SK-N-SH (cell line): ENCODE data around the gene ASPSCR1. TPM values are rescaled to one million over a fixed set of nuclear protein-coding genes. Genes with fewer than 3 reads are reported as not detected.

Experiments used
- CTCF ChIA-PET: fragments of 300-600, 350-600 bp; formaldehyde crosslinking; extraction: SDS; loops from one replicate; lab custom pipeline; 2021; lab: Yijun Ruan, JAX
- POLR2A ChIA-PET: fragments of 350-600 bp; sonication (Branson Sonifier 250); formaldehyde crosslinking; extraction: SDS; loops from one replicate; lab custom pipeline; 2020; ENCODE audit warnings: antibody characterized with exemption, inconsistent platforms; lab: Yijun Ruan, JAX
- DNase-seq: peaks from one replicate; pipeline ENCODE4 v3.0.0; 2012
- H2AFZ ChIP-seq: fragments of 200-600 bp; sonication (generic); 2 replicates; pipeline ENCODE4 v1.8.1; 2016; ENCODE audit warnings: antibody characterized with exemption, mild to moderate bottlenecking, low read depth
- H3F3A ChIP-seq: fragments of 200-600 bp; sonication (generic); replicated peaks from 2 replicates; pipeline ENCODE3; 2016; ENCODE audit warnings: antibody characterized with exemption, mild to moderate bottlenecking; ENCODE audit not compliant: insufficient read depth
- H3K27ac ChIP-seq, 2 experiments: fragments of 200-500 bp in 1 of 2; fragments of 200-600 bp in 1 of 2; sonication (Bioruptor generic) in 1 of 2; sonication (generic), shearing (Covaris generic) in 1 of 2; 2 replicates each; pipeline versions ENCODE4 v1.5.1 to v1.6.1; 2014 to 2016; ENCODE audit warnings: low read depth in 2 of 2, inconsistent platforms in 1 of 2, low read length in 1 of 2, mild to moderate bottlenecking in 1 of 2, mixed read lengths in 1 of 2
- H3K27me3 ChIP-seq: fragments of 200-600 bp; sonication (generic), shearing (Covaris generic); 2 replicates; pipeline ENCODE4 v1.6.1; 2016; ENCODE audit warnings: mixed run types; ENCODE audit not compliant: insufficient read depth
- H3K36me3 ChIP-seq, 2 experiments: fragments of 200-500 bp in 1 of 2; fragments of 200-600 bp in 1 of 2; sonication (Bioruptor generic) in 1 of 2; sonication (generic) in 1 of 2; replicated peaks in 1 of 2; 2 replicates each; pipeline versions ENCODE3 to v1.5.1; 2014 to 2016; ENCODE audit warnings: low read length in 1 of 2, mild to moderate bottlenecking in 1 of 2; ENCODE audit not compliant: insufficient read depth in 2 of 2, control insufficient read depth in 1 of 2
- H3K4me1 ChIP-seq, 2 experiments: fragments of 200-500 bp in 1 of 2; fragments of 200-600 bp in 1 of 2; sonication (Bioruptor generic) in 1 of 2; sonication (generic), shearing (Covaris generic) in 1 of 2; 2 replicates each; pipeline versions ENCODE4 v1.5.1 to v1.6.1; 2014 to 2016; ENCODE audit warnings: low read depth in 1 of 2, low read length in 1 of 2, mixed run types in 1 of 2; ENCODE audit not compliant: insufficient read depth in 2 of 2, control insufficient read depth in 1 of 2
- H3K4me2 ChIP-seq: fragments of 200-600 bp; sonication (generic), shearing (Covaris generic); 2 replicates; pipeline ENCODE4 v1.6.1; 2017; ENCODE audit warnings: mixed run types
- H3K4me3 ChIP-seq, 2 experiments: fragments of 200-500 bp in 1 of 2; fragments of 200-600 bp in 1 of 2; sonication (Bioruptor generic) in 1 of 2; sonication (generic), shearing (Covaris generic) in 1 of 2; 2 replicates each; pipeline versions ENCODE4 v1.5.1 to v1.8.1; 2014 to 2016; ENCODE audit warnings: low read depth in 2 of 2, inconsistent platforms in 1 of 2, low read length in 1 of 2, mild to moderate bottlenecking in 1 of 2, mixed read lengths in 1 of 2, moderate library complexity in 1 of 2
- H3K79me2 ChIP-seq: fragments of 200-600 bp; sonication (generic); 2 replicates; pipeline ENCODE4 v1.8.1; 2017; ENCODE audit warnings: mild to moderate bottlenecking; ENCODE audit not compliant: insufficient read depth
- H3K9ac ChIP-seq: fragments of 200-600 bp; sonication (generic); 2 replicates; pipeline ENCODE4 v1.6.1; 2017; ENCODE audit warnings: mixed run types
- H3K9me2 ChIP-seq: fragments of 200-600 bp; sonication (generic); 2 replicates; pipeline ENCODE4 v1.6.1; 2017; ENCODE audit warnings: mixed run types
- H3K9me3 ChIP-seq: fragments of 200-600 bp; sonication (generic); 2 replicates; pipeline ENCODE4 v1.6.1; 2017; ENCODE audit warnings: mixed run types, mild to moderate bottlenecking, moderate library complexity
- H4K20me1 ChIP-seq: fragments of 200-600 bp; sonication (generic); 2 replicates; pipeline ENCODE4 v1.6.1; 2017; ENCODE audit warnings: mild to moderate bottlenecking, mixed run types; ENCODE audit not compliant: insufficient read depth
- ELF1 ChIP-seq: IDR thresholded peaks from 2 replicates; pipeline ENCODE4 v1.4.0; 2012
- IRF3 ChIP-seq: fragments of 150-350 bp; IDR thresholded peaks from 2 replicates; pipeline ENCODE4 v1.6.1; 2016; ENCODE audit warnings: mild to moderate bottlenecking, low read depth, low read length
- POLR2AphosphoS5 ChIP-seq: IDR thresholded peaks from 2 replicates; pipeline ENCODE4 v1.6.1; 2012; ENCODE audit warnings: low read depth, low read length
- RFX5 ChIP-seq: IDR thresholded peaks from 2 replicates; pipeline ENCODE4 v1.6.1; 2012; ENCODE audit warnings: mild to moderate bottlenecking, improper control_type of control experiment, low read length
- SIN3A ChIP-seq: IDR thresholded peaks from 2 replicates; pipeline ENCODE4 v1.6.1; 2012; ENCODE audit warnings: low read depth, mild to moderate bottlenecking, low read length, moderate library complexity, borderline replicate concordance
- TEAD4 ChIP-seq: IDR thresholded peaks from 2 replicates; pipeline ENCODE4 v1.4.0; 2012; ENCODE audit warnings: mild to moderate bottlenecking, borderline replicate concordance; ENCODE audit not compliant: insufficient read depth
- WGBS: methylation state at CpG from one replicate; pipeline ENCODE4 v1.1.6; 2017; ENCODE audit warnings: low lambda C conversion rate; 5-methylcytosine and 5-hydroxymethylcytosine counted together
- polyA plus RNA-seq, 3 experiments: library from polyadenylated mRNA; depleted of rRNA; stranded (reverse); fragments of >200 nt; gene quantifications; 2 replicates each; pipeline ENCODE4 v1.2.3, GENCODE V29; 2012
- TF ChIP-seq, protein P1 (sequence below): IDR thresholded peaks from 2 replicates; pipeline ENCODE4 v1.4.0; 2012; ENCODE audit warnings: low read depth, borderline replicate concordance
- TF ChIP-seq, protein P2 (sequence below): IDR thresholded peaks from 2 replicates; pipeline ENCODE4; 2012

The ASPSCR1 gene
- polyA plus RNA-seq, 1 of the 3 experiments (the other 2 are of a cell fraction), result 36.2 TPM

DNA sequence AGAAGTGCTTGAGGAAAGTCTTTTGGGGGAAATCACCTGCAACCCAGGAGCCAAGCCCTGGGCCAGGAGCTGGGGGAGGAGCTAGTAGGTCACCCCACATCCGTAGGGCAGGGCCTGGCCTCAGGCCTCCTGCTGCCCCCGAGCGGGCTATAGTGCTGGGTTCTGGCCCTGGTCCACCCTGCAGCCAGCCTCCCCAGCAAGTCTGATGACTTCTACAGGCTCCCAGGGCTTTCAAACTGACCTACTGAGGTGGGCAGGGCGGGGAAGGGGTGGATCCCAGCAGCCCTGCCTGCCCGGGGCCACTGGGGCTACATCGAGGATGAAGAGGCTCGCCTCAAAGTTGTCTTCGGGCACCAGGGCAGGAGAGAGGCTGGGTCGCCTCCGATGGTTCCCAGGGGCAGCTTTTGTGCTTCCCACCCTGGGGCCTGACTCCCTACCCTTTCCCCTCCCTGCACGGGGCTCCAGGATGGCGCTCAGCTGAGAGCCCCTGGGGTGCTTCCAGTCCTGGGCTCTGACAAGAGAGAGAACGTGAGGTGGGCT is 40.3 kb downstream of the ASPSCR1 start:
- POLR2A ChIA-PET, result no interaction called here
- Histone ChIP-seq H3F3A (peaks cover 32% of the 10 kb centered on the region), H3K4me1 (peaks cover 12 to 40% of the 10 kb centered on the region in 2 experiments; a peak in 3 of 4 replicates), H3K27me3 (no peaks in the 10 kb centered on the region), H3K9ac (no peak overlapping the region), H2AFZ (no peak overlapping the region), H3K9me3 (no peaks in the 10 kb centered on the region), H3K27ac (no peak overlapping the region), H3K4me3 (no peak overlapping the region), H3K36me3 (peaks cover 7 to 23% of the 10 kb centered on the region in 2 experiments), H3K79me2 (peaks cover 29% of the 10 kb centered on the region), H3K9me2 (no peaks in the 10 kb centered on the region), H4K20me1 (peaks cover 17% of the 10 kb centered on the region), H3K4me2 (no peak overlapping the region)
- TF ChIP-seq IRF3 (no peak), SIN3A (no peak), TEAD4 (no peak)
- WGBS, result 86% methylated on average over 12 of the region's 13 CpGs
- no peak for DNase-seq
- CTCF ChIA-PET, result interaction anchor here (0.9 to 35.7 kb wide), 2 partner anchors 13 to 52 kb away, joined by 5 to 1216 read pairs; partner anchors contain the start of gene NOTUM

GRCh38 chr17:82018152-82018988 is 40.9 kb downstream of the ASPSCR1 start:
- H3K4me2 ChIP-seq, result no peak overlapping the region
- H3K27me3 ChIP-seq, result no peaks in the 10 kb centered on the region
- CTCF ChIA-PET, result interaction anchor here (0.6 to 35.7 kb wide), 9 partner anchors 8 to 91 kb away, joined by 3 to 1216 read pairs (median 43); partner anchors contain the start of genes MAFG, MYADML2, NOTUM and RAC3
- no peak overlapping the region for H3K9ac ChIP-seq
- H3K4me1 ChIP-seq, result peaks cover 12 to 33% of the 10 kb centered on the region in 2 experiments; a peak in 3 of 4 replicates
- no peak overlapping the region for H3K4me3 ChIP-seq
- peaks cover 17% of the 10 kb centered on the region for H4K20me1 ChIP-seq
- peaks cover 32% of the 10 kb centered on the region for H3F3A ChIP-seq
- H3K27ac ChIP-seq, result no peak overlapping the region
- peaks cover 29% of the 10 kb centered on the region for H3K79me2 ChIP-seq
- H2AFZ ChIP-seq, result no peak overlapping the region
- H3K9me2 ChIP-seq, result no peaks in the 10 kb centered on the region
- TF ChIP-seq RFX5 (no peak), ELF1 (no peak), POLR2AphosphoS5 (peak; percentile 14; the same call in 1 of the 2 replicates)
- TF ChIP-seq, protein P1, sequence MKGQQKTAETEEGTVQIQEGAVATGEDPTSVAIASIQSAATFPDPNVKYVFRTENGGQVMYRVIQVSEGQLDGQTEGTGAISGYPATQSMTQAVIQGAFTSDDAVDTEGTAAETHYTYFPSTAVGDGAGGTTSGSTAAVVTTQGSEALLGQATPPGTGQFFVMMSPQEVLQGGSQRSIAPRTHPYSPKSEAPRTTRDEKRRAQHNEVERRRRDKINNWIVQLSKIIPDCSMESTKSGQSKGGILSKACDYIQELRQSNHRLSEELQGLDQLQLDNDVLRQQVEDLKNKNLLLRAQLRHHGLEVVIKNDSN, result no peak
- TF ChIP-seq, protein P2, sequence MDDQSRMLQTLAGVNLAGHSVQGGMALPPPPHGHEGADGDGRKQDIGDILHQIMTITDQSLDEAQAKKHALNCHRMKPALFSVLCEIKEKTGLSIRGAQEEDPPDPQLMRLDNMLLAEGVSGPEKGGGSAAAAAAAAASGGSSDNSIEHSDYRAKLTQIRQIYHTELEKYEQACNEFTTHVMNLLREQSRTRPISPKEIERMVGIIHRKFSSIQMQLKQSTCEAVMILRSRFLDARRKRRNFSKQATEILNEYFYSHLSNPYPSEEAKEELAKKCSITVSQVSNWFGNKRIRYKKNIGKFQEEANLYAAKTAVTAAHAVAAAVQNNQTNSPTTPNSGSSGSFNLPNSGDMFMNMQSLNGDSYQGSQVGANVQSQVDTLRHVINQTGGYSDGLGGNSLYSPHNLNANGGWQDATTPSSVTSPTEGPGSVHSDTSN, result peak; percentile 38
- TF ChIP-seq, all 33 proteins: peak for 2
- no peak for DNase-seq
- 79% methylated on average over 14 of the region's 19 CpGs for WGBS
- Histone ChIP-seq H3K9me3 (no peaks in the 10 kb centered on the region), H3K36me3 (peaks cover 7 to 23% of the 10 kb centered on the region in 2 experiments)
- POLR2A ChIA-PET, result interaction anchor here (0.7 kb wide), 1 partner anchor 18 kb away, joined by 3 read pairs; no protein-coding TSS in a partner anchor
